NCI-H1105 treated with DMSO at 0.1 percent for 48 hours (cell line): ENCODE results near the gene PIP5K1C.

Source experiments
- DNase-seq: peaks from one replicate; lab custom pipeline; 2025; lab: John Stamatoyannopoulos, UW

Gene PIP5K1C

DNA sequence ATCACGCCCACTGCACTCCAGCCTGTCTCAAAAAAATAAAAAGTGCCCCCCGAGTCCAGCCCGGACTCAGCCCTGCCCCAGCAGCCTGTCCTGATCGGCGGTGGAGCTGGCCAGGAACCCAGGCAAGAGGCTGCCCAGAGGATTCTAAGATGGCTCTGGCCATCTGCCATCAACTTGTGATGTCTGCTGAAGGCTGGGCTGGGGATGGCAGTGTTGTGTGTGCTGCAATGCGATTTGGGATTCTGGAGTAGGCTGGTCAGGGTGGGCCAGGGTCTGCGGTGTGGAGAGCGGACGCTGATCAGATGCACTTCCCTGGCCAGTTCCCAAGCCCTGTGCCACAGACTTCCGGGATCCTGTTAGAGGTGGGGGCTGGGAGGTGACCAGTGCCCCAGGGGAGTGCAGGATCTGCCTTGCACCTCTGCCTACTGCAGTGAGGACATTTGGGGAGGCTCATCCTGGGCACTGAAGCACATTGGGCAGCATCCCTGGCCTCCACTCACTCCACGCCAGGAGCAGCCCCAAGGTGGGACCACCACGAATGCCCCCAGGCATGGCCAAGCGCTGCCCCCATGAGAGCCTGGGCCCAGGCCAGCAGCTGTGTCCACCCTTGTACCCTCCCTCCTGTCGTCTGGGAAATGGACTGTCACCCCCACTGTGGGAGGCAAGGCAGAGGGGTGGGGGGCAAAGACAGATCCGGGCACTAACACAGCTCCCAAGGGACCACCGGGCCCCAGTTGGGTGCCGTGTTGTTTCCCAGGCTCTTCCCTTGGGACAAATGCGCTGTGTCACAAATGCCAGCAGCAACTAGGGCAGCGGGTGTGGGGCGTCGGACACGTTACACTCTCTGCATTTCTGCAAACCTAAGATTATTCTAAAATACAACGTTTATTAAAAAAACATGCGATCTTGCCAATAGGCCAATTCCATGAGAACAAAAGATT, 90.2 kb downstream of the PIP5K1C start:
- DNase-seq = no peak

DNA sequence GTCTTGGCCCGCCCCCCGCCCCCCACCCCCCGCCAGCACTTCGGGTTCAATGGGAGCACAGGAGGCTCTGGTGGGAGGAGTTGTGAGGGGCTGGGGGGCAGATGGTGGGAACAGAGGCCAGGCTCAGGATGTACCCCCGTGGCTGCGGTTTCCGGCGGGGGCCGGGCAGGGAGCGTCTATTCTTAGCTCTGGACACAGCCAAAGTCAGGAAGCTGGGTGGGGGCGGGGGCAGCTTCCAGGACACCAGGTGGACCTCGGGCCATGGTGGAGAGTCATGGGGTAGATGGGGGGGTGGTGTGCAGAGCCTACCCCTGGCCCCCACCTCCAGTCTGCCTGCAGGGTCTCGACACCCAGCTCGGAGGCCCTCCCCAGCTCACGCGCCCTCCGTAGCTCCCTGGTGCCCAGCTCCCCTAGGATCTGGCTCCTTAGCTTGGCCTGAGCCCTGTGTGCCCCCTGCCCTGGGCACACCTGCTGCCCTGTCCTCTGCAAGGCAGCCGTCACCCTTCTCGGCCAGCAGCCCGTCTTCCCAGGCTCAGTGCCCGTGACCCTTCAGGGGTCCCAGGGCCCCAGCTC, 91.4 kb downstream of the PIP5K1C start:
- no peak for DNase-seq

DNA sequence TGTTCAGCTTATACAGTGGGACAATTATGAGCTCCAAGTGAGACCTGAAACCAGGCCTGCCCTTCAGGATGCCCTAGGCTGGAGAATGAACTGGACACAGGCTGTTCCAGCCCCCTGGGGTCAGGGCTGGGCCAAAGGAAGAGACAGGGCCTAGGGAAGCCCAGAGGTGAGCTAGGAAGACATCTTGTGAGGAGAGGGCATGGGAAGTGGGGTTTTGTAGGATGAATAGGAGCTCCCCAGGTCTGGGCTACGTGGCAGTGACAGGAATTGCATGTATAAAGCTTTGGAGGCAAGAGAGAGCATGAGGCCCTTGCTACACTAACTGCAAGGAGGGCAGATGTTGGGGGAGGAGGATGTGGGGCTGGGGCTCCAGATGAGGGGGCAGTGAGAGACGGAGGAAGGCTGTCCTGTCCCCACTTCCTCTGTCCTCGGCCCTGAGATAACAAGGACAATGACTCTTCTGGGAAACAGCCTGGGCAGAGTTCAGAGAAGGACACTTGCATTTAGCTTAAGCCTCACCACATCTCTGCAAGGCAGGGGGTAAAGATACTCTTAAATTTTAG, 92.1 kb downstream of the PIP5K1C start:
- DNase-seq = no peak

DNA sequence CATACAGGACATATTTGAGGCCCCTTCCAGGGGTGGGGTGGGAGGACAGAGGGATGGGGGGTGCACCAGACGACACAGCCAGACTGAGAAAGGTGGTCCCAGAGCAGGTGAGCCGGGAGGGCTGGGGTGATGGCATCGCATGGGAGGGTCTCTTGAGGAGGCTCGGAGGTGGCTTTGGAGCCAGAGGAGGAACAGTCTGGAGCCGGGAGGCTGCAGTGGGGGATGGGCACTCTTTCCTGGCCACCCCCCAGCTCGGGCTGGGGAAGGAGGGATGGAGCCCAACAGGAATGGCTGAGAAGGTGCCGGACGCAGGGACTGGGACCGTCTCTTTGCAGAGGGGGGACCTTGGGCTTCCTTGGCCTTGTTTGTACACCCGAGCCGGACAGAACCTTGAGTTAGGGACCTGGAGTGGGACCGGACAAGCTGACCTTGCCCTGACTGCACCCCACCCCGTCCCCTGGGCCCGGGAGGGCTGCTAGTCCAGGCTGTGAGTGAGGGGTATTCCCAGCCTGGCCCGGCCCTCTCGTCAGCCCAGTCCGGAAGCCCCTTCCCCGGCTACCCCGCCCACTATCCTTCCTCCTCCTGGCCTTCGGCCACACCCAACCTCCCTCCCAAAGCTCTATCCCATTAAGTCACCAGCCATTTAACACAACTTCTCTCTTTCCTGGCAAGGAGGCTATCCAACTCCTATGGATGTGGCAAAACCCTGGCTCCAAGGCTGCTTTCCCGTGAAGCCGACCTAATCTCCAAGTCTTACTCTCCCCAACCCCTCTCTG, 92.8 kb downstream of the PIP5K1C start:
- DNase-seq = no peak

DNA sequence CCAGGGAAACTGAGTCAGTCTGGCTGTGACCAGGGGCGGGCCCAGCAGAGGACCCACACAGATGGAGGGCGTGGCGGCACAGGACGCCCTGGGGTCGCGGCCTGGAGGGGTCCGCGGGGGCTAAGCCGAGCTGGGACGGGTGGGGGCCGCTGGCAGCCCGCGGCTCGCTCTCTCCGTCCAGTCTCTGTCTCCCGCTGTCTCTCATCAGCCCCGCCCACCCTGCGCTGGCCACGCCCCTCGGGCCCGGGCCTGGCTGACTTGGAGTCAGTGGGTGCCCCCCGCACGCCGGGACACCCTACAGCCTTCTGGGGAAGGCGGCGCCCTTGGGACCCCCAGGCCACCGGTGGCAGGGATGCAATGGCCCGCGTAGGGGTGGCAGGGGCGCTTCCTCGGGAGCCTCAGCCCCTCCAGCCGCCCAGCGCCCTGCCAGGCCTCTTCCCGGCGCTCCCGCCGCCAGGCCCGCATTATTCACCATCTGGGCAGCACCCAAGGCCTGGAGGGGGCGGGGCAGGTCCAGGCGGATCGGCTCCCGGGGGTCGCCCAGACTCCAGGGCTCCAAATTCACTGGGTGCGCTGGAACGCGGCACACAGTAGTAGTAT, 93.5 kb downstream of the PIP5K1C start, which contains the start of gene TBXA2R:
TBXA2R (minus strand) TSS at position 186 of the 600 bp plus-strand sequence. CDS start 6,241 bp downstream, outside the sequence.
- DNase-seq = no peak

DNA sequence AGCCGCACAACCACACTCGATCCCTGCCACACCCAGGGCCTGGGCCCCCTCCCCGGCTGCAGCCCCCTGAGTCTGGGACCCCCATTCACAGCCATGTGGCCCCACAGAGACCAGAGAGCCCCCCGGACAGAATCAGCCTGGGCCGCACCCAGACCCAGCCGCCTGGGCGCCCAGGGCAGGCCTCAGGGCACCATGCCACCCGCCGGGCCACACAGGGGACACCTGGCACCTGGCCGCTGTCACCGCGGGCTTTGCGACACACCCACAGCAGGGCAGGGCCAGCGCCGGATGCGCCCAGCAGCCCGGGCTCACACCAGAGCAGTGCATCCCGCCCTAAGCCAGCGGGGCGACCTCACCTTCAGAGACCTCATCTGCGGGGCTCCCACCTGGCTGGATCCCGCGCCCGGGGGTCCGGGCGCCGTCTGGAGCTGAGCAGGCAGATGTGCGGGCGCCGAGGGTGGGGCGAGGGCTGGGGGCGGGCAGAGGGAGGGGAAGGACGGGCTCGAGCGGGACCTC, 94.0 kb downstream of the PIP5K1C start:
- peak; percentile 38 for DNase-seq

DNA sequence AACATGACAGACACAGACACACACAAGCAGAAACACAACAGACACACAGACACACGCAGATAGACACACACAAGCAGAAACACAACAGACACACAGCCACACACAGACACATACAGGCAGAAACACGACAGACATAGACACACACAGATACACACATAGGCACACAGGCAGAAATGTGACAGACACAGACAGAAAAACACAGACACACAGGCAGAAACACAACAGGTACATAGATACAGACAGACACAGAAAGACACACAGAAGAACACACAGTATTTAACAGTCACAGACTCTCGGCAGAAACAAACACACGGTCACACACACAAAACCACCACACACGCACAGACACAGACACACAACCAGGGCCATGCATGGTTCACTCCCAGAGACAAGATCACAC, 94.5 kb downstream of the PIP5K1C start:
- no peak for DNase-seq

DNA sequence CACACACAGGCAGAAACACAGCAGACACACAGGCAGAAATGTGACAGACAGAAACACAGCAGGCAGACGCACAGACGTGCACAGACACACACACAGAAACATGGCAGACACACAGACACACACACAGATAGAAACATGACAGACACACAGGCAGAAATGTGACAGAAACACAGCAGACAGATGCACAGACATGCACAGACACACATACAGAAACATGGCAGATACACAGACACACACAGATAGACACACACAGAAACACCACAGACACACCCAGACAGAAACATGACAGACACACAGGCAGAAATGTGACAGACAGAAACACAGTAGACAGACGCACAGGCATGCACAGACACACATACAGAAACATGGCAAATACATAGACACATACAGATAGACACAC, 94.9 kb downstream of the PIP5K1C start:
- no peak for DNase-seq

DNA sequence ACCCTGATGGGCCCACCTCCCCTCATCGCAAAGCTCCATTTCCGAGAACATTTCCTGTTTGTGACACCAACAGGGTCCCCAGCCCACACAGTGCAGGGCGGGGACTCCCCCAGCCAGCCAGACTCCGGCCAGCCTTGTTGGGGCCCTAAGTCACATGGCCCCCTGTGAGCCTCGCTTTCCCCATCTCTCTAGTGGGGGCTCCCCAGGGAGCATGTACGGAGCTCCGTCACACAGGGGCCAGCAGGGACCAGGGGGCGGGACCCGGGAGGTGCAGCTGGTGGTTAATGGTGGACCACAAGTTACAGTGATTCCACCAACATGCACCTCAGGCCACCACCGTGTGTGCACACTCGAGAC, 95.3 kb downstream of the PIP5K1C start:
- no peak for DNase-seq

DNA sequence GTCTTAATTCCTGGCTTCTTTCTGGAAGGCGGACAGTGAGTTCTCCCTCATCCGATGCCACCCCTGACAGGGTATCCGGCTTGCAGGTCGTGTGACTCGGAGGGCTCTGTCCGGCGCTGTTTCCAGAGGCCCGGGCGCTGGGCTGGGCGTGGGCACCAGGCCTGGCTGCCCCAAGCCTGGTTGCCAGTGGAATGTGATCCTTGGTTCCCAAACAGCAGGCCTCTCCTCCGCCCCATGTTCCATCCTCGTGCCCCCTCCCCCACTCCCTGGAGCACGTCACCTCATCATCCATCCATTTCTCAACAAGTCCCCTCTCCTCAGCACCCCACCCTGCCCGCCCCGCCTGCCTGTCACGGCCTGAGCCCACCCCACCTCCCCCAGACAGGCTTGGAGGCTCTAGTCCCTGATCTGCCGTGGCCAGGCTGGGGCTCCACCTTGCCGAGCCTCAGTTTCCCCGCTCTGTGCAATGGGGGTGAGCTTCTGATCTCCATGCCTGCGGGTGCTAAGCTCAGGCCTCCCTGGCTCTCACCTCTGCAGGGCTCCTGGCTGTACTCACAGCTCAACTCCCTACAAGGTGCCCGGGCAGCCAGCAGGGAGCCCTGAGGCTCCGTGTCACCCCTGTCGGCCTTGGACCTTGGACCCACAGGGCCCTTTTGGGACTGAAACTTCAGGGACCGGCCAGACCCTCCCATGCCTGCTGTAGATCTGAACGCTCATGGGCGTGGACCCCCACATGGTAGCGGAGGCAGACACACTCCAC, 95.9 kb downstream of the PIP5K1C start:
- DNase-seq = no peak

DNA sequence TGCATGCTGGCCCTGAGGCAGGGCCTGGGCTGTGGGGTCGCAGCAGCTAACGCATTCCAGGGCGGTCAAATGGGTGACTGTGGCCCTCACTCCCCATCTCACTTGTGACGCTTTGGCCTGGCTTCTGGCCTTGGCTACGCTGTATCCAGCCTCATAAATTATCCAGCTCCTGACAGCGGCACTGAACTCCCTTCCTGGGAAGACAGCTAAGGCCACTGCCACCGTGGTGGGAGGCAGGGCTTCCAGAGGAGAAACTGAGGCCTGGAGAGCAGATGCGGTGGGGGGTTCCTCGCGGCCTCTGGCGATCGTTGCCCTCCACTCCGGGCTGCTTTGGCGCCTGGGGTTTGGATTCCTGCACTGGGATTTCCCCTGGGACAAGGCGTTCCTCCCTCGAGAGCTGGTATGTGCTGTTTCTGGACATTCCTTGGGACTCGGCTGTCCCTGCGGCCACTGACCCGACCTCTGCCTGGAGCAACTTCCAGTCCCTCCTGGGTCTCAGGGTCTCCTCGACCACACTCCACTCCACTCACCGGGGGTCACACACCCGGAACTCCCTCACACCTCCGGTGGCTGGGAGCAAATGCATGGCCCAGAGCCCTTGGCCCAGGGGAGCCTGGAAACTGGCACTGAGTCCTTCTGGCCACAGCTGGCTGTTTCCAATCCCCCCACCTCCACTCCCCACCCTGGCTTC, 97.0 kb downstream of the PIP5K1C start:
- DNase-seq = no peak

DNA sequence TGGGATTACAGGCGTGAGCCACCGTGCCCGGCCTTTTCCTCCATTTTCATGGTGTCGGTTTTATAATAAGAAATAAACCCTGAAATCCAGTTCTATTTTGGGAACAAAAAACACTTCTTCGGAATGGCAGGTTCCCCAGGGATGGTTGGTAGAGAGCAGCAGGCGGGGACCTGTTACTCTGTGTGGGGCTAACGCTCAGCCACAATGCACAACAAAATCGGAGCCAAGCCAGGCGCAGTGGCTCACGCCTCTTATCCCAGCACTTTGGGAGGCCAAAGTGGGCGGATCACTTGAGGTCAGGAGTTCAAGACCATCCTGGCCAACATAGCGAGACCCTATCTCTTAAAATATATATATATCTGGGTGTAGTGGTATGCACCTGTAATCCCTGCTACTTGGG, 99.2 kb downstream of the PIP5K1C start:
- DNase-seq = no peak

DNA sequence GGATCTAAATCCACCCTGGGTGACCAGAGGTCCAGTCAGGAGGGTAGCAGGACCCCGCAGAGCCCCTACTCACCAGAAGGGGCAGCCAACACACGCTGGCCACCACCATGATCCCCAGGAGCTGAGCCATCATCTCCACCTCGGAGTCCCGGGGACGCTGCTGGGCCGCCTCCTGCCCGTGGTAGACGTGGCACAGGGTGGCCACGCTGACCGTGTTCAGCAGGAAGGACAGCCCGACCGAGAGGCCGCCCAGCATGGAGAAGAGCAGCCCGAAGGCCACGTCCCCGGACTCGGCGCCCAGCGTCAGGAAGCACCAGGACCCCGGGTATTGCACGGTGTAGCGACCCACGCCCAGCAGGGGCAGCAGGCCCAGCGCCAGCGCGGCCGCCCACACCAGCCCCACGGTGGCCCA, 100.5 kb downstream of the PIP5K1C start:
- DNase-seq = no peak

DNA sequence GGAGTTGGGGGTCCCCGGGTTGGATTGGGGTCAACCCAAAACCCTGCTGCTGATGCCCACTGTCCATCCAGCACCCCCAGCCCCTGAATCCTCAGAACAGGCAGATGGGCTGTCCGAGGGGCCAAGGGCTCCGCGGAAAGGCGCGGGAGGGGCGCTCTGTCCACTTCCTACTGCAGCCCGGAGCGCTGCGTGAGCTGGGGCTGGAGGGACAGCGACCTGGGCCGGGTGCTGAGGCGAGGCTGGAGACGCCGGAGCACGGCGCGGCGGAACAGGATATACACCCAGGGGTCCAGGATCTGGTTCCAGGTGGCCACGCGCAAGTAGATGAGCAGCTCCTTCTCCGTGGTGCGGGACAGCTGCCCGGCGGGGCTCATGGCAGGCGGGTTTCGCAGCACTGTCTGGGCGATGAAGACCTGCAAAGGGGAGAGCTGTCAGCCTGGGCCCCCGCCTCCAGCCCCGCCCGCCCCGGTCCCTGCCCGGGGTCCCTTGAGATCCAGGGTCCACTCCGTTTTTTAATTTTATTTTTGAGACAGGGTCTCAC, 104.7 kb downstream of the PIP5K1C start:
- no peak for DNase-seq

DNA sequence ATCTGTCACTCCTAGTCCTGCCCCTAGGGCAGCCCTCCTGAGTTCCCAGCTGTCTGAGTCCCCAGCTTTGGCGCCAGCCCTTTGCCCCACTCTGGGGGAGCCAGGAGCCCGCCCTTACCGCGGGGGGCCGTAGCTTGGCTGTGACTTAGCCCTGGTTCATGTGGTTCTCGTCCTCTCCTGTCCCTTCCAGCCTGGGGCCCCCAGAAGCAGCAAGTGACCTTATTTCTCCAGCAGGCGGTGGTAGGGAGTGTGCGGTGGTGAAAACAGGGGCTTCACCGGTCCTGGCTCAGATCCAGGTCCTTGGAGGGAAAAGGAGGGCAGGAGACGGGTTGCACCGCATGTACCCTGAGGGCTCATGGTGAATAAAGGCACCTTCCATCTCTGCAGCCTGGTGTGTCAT, 107.1 kb downstream of the PIP5K1C start:
- no peak for DNase-seq

DNA sequence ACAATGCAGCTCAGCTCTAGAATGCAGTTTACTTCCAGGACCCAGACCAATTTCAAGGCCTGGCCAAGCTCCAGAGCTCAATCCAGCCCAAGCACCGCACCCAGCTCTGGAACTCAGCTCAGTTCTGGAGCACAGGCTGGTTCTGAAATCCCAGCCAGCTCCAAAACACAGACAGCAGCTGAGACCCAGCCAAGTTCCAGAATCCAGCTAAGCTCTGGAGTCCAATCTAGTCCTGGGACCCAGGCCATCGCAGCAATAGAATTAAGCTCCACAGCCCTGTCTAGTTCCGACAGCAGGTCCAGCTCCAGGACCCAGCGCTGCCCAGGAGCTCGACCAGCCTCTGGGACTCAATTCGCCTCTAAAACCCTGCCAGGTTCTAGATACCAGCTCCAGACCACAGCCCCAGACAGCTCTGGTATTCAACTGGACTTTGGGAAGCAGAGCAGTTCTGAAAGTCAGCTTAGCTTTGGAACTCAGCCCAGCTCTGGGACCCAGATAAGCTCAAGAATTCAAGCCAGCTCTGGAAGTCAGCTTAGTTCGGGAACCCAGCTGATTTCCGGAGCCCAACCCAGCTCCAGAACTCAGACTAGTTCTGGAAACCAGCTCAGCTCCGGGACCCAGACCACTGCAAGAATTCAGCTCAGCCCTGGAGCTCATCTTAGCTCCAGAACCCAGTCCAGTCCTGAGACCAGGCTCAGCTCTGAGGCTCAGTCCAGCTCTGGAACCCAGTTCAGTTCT, 108.2 kb downstream of the PIP5K1C start:
- no peak for DNase-seq

DNA sequence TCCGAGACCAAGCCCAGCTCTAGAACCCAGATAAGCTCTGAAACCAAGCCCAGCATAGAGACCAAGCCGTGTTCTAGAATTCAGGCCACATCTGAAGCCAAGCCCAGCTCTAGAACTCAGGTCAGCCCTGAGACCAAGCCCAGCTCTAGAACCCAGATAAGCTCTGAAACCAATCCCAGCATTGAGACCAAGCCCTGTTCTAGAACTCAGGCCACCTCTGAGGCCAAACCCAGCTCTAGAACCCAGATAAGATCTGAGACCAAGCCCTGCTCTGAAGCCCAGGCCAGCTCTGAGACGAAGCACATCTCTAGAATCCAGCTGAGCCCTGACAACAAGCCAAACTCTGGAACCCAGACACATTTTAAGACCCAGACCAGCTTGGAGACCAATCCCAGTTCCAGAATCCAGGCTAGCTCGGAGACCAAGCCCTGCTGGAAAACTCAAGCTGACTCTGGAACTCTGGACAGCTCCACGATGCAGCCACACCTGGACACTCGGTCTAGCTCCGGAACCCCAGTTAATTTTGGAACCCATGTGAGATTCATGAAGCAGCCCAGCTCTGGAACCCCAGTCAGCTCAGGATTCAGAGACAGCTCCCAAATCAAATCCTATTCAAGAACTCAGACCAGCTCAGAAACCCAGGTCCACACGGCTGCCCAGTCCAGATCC, 109.1 kb downstream of the PIP5K1C start:
- DNase-seq = no peak

DNA sequence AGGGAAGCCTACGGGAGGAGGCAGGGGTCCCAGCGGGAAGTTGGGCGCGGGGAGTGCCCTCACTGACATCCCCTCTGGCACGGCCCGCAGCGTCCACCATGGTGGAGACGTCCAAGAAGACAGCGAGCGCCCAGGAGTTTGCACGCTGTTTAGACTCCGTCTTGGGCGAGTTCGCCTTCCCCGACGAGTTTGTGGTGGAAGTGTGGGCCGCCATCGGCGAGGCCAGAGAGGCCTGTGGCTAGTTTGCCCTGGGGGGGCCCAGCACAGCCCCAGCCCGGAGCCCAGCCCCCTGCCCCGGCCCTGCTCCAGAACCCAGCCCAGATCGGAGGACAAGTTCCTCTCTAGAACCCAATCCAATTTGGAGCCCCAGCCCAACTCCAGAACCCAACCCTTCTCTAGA, 110.3 kb downstream of the PIP5K1C start:
- DNase-seq = no peak

DNA sequence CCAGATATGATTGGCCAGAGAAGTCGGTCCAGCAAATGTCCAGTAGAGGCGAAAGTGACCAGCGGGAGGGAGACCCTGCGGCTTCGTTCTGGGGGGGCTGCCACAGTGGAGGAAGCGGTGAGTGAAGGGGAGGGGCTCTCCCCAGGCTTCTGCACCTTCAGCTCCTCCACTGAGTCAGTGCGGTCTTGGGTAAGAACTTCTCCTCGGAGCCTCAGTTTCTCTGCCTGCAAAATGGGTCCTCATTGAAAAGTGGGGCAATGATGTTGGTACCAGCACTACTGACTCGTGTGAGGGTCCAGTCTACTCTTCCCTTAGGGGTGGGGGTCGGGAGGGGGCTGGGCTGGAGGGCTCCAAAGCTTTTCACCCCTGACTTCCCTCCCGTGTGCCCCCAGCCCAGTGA, 110.8 kb downstream of the PIP5K1C start:
- no peak for DNase-seq
